GM19372 (cell line): ENCODE measurements around the gene MUC6.

Experiments used
- ATAC-seq: cut with Tn5 transposase; IDR thresholded peaks from one replicate; pipeline ENCODE4 v1.9.1; 2021; ENCODE audit warnings: mild to moderate bottlenecking, low read depth, moderate library complexity; ENCODE audit not compliant: unreplicated experiment

The MUC6 gene, protein sequence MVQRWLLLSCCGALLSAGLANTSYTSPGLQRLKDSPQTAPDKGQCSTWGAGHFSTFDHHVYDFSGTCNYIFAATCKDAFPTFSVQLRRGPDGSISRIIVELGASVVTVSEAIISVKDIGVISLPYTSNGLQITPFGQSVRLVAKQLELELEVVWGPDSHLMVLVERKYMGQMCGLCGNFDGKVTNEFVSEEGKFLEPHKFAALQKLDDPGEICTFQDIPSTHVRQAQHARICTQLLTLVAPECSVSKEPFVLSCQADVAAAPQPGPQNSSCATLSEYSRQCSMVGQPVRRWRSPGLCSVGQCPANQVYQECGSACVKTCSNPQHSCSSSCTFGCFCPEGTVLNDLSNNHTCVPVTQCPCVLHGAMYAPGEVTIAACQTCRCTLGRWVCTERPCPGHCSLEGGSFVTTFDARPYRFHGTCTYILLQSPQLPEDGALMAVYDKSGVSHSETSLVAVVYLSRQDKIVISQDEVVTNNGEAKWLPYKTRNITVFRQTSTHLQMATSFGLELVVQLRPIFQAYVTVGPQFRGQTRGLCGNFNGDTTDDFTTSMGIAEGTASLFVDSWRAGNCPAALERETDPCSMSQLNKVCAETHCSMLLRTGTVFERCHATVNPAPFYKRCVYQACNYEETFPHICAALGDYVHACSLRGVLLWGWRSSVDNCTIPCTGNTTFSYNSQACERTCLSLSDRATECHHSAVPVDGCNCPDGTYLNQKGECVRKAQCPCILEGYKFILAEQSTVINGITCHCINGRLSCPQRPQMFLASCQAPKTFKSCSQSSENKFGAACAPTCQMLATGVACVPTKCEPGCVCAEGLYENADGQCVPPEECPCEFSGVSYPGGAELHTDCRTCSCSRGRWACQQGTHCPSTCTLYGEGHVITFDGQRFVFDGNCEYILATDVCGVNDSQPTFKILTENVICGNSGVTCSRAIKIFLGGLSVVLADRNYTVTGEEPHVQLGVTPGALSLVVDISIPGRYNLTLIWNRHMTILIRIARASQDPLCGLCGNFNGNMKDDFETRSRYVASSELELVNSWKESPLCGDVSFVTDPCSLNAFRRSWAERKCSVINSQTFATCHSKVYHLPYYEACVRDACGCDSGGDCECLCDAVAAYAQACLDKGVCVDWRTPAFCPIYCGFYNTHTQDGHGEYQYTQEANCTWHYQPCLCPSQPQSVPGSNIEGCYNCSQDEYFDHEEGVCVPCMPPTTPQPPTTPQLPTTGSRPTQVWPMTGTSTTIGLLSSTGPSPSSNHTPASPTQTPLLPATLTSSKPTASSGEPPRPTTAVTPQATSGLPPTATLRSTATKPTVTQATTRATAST (N-terminal part only)

DNA sequence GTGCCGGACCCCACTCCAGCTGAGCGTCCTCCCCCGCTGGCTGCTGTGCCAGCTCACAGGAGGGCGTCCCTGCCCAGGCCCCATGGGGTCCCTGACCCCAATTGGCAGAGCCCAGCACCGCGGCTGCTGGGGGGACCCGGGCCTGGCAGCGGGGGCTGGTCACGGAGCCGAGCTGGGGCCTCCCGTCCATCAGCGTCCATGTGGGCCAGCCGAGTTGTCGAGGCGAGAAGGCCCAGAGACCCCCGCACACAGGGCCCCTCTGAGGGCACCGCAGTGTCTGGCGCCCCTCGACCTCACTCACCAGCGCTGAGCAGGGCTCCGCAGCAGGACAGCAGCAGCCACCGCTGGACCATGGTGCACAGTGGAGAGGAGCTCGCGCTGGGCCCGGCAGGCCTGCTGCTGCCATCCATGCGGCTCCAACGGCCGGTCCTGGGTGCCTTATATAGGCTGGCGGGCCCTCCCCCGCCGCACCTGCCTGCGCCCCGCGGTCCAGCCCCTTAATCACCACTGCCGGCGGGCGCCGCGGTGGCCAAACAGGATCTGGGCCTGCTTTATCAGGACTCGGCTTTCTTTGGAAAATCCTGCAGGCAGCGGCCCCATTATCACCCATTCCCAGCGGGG, at the start of gene MUC6:
Gene MUC6 (minus strand): TSS at position 416 of the 621 bp plus-strand sequence. CDS start 63 bp downstream, at position 353.
- no peak for ATAC-seq

DNA sequence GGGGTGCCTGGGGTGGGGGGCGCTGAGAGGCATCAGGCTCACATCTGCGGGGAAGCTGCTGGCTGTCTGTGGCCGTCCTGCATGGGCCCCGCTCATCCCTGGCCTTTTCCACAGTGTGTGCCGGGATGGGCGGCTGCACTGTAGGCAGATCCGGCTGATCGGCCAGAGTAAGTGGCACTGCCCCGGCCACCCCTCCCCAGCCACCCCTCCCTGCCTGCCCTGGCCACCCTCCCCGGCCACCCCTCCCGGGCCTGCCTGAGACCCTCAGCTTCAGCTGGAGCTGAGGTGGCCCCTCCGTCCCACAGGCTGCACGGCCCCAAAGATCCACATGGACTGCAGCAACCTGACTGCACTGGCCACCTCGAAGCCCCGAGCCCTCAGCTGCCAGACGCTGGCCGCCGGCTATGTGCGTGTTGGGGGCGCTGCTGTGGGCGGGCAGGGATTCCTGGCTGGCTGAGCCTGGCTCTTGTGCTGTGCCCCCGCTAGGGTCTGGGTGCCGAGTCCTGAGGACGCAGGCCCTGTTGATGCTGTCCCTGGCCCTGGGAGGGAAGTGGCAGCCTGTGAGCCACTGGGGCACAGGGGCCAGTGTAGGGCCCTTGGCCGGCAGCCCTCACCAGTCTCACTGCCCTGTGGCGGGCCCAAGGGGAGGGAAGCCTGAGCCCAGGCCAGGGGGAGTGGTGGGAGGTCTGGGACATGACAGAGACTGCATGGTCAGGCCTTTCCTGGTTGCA, 49.1 kb upstream of the MUC6 start:
- no peak for ATAC-seq

DNA sequence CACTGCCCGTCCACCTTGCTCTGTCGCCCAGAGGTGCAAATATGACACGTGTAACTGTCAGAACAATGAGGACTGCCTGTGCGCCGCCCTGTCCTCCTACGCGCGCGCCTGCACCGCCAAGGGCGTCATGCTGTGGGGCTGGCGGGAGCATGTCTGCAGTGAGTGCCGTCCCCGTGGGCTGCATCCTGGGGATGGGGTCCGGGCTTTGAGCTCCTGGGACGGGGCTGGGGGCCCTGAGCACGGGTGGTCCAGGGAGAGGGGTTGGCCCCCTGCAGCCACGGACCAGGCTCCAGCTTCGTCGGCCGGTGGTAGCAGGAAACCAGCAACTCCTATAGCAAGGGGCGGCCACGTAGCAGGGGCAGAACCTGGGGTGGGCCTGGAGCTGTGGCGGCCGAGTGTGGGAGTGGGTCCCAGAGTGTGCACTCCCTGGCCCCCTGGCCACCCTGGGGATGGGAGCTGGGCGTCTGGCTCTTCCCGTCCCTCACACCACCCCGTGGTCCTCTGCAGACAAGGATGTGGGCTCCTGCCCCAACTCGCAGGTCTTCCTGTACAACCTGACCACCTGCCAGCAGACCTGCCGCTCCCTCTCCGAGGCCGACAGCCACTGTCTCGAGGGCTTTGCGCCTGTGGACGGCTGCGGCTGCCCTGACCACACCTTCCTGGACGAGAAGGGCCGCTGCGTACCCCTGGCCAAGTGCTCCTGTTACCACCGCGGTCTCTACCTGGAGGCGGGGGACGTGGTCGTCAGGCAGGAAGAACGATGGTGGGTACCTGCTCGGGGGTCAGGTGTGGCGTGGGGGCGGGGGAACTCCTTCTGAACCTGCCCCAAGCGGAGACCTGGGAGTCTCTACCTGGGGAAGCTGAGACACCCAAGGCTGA, 48.3 kb upstream of the MUC6 start:
- no peak for ATAC-seq

DNA sequence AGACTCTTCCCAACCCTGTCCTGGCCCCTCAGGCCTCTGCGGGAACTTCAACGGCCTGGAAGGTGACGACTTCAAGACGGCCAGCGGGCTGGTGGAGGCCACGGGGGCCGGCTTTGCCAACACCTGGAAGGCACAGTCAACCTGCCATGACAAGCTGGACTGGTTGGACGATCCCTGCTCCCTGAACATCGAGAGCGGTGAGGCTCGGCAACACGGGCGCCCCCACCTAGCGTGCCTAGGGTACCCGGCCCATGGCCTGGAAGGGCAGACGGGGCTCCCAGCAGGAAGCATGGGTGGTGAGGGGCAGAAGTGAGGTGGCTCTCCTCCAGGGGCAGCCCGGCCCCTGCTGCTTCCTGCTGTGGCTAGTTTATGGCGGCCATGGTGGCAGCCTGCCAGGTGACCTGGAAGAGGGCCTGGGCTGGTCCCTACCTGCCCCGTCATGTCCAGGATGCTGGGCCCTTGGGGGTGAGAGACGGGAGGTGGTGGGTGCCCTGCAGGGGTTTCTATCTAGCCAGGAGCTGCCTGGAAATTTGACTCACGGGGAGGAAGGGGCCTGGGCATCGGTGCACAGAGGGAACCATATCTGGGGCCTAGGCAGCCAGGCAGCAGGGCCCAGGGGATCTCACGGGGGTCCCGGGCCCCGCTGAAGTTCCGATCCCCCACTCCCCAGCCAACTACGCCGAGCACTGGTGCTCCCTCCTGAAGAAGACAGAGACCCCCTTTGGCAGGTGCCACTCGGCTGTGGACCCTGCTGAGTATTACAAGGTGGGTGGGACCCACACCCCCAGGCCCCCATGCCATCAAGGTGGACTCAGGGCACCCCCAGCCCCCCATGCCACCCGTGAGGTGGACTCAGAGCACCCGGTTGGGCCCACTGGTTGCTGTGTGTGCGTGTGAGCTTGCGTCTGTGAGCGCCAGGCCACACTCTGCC, 47.4 kb upstream of the MUC6 start:
- ATAC-seq = no peak

DNA sequence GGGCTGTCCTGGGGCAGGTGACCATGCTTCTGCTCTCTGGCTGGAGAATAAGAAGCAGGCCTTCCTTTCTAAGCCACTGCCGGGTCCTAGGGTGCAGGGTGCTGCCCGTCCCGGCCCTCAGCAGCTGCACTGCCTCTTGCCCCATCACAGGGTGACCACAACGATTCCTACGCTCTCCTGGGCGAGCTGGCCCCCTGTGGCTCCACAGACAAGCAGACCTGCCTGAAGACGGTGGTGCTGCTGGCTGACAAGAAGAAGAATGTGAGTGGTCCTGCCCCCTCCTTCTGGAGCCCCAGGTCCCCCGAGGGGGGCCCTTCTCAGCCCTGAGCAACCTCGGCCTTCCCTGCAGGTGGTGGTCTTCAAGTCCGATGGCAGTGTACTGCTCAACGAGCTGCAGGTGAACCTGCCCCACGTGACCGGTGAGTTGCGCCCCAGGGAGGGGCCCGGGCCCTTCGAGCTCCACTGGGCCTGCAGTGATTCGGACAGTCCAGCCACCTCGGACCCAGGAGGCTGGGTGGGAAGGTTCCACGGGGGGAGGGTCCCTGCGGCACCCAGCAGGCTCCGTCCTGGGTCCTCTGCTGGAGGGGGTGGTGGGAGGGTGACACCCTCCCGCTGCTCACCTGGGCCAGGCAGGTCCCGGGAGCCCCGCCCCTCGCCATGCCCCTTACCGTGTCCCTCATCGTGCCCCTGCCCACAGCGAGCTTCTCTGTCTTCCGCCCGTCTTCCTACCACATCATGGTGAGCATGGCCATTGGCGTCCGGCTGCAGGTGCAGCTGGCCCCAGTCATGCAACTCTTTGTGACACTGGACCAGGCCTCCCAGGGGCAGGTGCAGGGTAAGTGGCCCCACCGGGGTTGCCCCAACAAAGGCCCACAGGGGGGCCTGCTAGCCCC, 46.5 kb upstream of the MUC6 start:
- ATAC-seq = no peak

DNA sequence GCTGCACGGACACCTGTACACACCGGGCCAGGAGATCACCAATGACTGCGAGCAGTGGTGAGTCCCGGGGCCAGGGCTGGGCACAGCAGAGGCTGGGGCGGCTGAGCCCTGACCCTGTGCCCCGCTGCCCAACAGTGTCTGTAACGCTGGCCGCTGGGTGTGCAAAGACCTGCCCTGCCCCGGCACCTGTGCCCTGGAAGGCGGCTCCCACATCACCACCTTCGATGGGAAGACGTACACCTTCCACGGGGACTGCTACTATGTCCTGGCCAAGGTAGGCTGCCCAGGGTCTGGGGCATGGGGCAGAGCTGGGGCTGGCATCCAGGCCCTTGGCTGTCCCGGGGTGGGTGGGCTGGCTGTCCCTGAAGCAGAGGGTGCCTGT, 45.8 kb upstream of the MUC6 start:
- no peak for ATAC-seq

DNA sequence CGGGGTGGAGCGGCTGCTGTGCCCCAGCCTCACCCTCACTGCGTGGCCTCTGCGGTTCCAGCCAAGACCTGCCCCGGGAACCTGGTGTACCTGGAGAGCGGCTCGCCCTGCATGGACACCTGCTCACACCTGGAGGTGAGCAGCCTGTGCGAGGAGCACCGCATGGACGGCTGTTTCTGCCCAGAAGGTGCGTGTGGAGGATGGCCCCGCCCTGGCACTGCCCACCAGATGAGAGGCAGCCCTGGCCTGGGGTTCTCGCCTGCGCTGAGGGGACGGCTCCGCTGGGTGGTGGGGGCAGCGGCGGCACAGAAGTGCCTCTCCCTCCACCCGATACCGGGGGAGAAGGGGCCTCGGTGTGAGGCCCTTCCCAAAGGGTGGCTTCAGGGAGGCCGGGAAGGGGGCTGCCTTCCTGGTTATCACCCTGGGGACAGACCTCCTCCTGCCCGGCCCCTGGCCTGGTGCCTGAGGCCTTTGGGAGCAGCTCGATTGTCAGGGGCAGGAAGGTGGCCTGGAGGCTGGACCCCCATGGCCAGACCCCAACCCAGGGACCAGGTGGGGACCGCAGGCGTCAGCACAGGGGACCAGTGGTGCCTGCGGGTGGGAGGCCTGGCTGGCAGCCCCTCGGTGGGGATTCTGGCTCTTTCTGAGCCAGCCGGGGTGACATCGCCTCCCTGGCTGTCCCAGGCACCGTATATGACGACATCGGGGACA, 45.2 kb upstream of the MUC6 start:
- no peak for ATAC-seq

DNA sequence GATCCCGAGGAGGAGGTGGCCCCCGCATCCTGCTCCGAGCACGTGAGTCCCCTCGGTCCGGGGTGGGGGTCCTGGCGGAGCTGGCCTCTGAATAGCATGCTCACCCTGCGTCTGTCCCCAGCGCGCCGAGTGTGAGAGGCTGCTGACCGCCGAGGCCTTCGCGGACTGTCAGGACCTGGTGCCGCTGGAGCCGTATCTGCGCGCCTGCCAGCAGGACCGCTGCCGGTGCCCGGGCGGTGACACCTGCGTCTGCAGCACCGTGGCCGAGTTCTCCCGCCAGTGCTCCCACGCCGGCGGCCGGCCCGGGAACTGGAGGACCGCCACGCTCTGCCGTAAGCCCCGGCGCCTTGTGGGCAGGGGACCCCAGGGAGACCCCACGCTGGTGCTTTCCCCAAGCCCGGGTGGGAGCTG, 41.7 kb upstream of the MUC6 start:
- ATAC-seq = no peak

DNA sequence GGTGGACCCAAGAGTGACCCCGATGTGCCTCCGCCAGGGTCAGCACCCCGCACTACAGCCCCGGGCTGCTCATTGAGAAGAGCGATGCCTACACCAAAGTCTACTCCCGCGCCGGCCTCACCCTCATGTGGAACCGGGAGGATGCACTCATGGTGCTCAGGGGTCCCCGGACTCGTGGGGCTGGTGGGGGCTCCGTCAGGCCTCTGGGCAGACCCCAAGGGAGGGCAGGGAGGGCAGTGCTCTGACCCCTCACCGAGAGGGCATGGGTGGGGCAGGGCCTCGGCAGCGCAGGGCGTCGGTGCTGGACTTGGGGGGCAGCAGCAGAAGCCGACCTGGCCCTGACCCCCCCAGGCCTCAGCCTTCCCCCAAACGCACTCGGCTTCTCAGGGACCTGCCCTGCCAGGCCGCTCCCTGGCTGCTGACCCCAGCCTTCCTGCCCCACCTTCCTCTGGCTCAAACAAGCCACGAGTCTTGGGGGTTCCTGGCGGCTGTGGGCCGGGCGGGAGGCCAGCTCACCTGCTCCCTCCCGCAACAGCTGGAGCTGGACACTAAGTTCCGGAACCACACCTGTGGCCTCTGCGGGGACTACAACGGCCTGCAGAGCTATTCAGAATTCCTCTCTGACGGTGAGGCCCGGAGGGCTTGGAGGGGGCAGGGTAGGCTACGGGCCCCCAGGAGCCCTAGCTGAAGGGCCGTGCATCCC, 41.0 kb upstream of the MUC6 start:
- ATAC-seq = no peak

DNA sequence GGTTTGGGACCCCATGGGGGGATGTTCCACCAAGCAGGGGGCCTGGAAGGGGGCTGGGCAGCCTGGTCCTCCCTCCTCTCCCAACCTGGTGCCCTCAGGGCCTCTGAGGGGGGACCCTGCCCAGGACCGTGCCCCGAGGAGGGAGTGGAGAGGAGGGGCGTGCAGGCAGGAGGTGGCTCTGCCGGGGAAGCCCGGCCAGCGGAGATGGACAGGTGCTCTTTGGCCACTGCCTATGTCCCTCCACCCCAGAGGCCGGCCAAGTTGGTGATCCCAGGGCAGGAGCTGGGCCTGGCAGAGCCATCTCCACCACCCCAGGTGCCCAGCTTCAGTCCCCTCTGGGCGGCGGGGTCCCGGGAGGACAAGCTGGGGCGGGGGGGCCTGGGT, 40.5 kb upstream of the MUC6 start:
- ATAC-seq = no peak

DNA sequence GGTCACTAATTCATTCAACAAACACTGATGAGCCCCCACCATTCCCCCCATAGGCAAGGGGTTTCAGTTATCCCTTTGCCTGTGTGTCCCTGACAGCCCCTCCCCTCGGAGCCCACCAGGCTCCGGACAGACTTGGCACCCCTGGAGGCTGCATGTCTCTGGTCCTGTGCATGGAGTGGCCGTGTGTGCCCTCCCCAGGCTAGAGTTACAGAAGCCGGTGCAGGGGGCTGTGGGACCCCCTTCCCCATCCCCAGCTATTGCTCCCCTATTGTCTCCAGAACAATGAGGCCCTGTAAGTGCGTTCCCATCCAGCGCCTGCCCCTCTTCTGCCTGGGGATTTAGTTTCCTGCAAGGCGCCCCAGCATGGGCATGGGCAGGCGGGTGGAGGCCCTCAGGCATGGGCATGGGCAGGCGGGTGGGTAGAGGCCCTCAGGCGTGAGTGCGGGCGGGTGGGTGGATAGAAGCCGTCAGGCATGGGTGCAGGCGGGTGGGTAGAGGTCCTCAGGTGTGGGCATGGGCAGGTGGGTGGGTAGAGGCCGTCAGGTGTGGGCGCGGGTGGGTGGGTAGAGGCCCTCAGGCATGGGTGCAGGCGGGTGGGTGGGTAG, 39.6 kb upstream of the MUC6 start:
- ATAC-seq = no peak

DNA sequence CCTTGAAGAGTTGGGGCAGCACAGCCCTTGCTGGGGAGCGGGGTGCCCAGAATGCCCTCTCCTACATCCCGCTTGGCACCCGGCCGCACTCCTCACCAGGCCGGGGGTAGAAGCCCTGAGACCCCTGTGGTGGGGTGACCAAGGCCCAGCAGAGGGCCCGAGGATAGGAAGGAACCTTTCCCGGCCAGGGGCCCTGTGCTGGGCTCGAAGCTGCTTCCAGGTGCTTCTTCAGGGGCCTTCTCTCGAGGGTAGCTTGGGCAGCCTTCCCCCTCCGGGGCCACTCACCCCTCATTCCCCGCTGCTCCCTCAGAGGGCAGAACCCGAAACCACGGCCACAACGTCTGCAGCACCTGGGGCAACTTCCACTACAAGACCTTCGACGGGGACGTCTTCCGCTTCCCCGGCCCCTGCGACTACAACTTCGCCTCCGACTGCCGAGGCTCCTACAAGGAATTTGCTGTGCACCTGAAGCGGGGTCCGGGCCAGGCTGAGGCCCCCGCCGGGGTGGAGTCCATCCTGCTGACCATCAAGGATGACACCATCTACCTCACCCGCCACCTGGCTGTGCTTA, 38.9 kb upstream of the MUC6 start:
- ATAC-seq = no peak

DNA sequence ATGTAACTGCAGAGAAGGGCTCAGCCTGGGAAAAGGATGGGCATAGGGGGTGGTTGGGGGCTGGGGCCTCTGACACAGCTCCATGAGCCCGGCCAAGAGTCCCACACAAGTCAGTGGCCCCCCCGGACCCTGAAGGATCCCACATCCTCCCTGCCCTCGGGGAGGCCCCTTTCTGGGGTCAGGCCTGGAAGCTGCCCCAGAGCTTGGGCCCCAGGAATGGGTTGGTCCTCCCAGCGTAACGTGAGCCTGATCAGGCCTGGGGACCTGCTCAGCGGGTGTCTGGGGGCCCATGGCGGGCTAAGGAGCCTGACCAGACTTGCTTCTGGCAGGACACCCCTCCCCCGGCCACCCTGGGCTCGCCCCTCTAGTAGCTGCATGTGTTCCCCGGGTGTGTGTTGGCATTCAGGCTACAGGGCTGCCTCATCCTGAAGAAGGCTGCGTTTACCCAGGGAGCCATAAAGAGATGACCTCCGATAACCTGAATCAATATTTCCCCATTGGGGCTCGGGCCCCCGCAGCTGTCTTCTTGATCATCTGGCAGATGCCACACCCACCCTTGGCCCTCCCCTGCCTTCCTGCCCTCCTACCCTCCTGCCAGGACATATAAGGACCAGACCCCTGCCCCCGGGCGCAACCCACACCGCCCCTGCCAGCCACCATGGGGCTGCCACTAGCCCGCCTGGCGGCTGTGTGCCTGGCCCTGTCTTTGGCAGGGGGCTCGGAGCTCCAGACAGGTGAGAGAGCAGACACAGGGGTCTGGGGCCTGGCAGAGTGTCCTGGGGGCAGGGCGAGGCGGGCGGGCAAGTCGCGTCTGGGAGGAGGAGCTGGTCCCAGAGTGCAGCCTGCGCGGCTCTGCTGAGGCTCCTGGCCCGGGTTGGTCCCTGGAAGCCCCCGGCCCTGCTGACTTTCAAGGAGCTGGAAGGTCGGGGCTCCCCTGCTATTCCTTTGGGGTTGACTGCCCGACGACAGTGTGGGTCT, 38.0 kb upstream of the MUC6 start, which contains the start of gene MUC2:
Gene MUC2 (plus strand): TSS at position 631 of the 978 bp plus-strand sequence.
- no peak for ATAC-seq
